T-helper 17 cell (primary cell): ENCODE results near the gene IL9R. TPM values are rescaled to one million over a fixed set of nuclear protein-coding genes. Genes with fewer than 3 reads are reported as not detected.
"Not testable (repeated sequence)": the region's sequence is repeated elsewhere in the genome, so short reads cannot be mapped to it uniquely, and the experiment has no call there.

ENCODE experiments used
- ATAC-seq: fragments of 150-1000 bp; cut with Tn5 transposase; 2 replicates; pipeline ENCODE4 v1.10.0; 2021; ENCODE audit warnings: mild to moderate bottlenecking, moderate library complexity
- DNase-seq, 3 donors: peaks; one replicate each; pipeline versions ENCODE4 v3.0.0 to v3.0.0-alpha.2; 2020 to 2021
- H3K9me3 ChIP-seq: one replicate; pipeline ENCODE4 v1.7.0; 2013; ENCODE audit warnings: low read length, mild to moderate bottlenecking; ENCODE audit not compliant: control insufficient read depth, poor library complexity, severe bottlenecking
- H3K27ac Mint-ChIP-seq: one replicate; pipeline ENCODE4 v1.8.0; 2022; ENCODE audit warnings: mild to moderate bottlenecking, moderate library complexity, mixed read lengths
- H3K27me3 Mint-ChIP-seq: one replicate; pipeline ENCODE4 v1.8.0; 2022; ENCODE audit warnings: mixed read lengths
- H3K36me3 Mint-ChIP-seq: one replicate; pipeline ENCODE4 v1.8.0; 2022; ENCODE audit warnings: low read depth, mixed read lengths
- H3K4me1 Mint-ChIP-seq: one replicate; pipeline ENCODE4 v1.8.0; 2022; ENCODE audit warnings: mild to moderate bottlenecking, mixed read lengths
- H3K4me3 Mint-ChIP-seq: one replicate; pipeline ENCODE4 v1.8.0; 2022; ENCODE audit warnings: mild to moderate bottlenecking, moderate library complexity, mixed read lengths
- total RNA-seq, 4 donors: library from RNA in 2 of 4; stranded (reverse) in 2 of 4; gene quantifications; one replicate each; pipeline ENCODE4 v1.2.3 and lab custom pipeline; 2022 to 2026

Gene IL9R
- total RNA-seq, 2 donors from 2014 or later, result 2.8 TPM

GRCh38 chrX:156023002-156023401, 25.5 kb downstream of the IL9R start:
- not testable (repeated sequence) for H3K27ac Mint-ChIP-seq, ATAC-seq, H3K4me1 Mint-ChIP-seq, DNase-seq, H3K36me3 Mint-ChIP-seq, H3K27me3 Mint-ChIP-seq, H3K4me3 Mint-ChIP-seq, H3K9me3 ChIP-seq

- H3K4me3 Mint-ChIP-seq, H3K9me3 ChIP-seq, H3K27me3 Mint-ChIP-seq, H3K36me3 Mint-ChIP-seq, DNase-seq, H3K4me1 Mint-ChIP-seq, H3K27ac Mint-ChIP-seq, ATAC-seq: not testable (repeated sequence)
Measured at GRCh38 chrX:156024949-156025492, 27.5 kb downstream of the IL9R start.

GRCh38 chrX:156028653-156029237, 31.2 kb downstream of the IL9R start:
- not testable (repeated sequence) for ATAC-seq, H3K4me1 Mint-ChIP-seq, H3K9me3 ChIP-seq, H3K27ac Mint-ChIP-seq, DNase-seq, H3K4me3 Mint-ChIP-seq, H3K27me3 Mint-ChIP-seq, H3K36me3 Mint-ChIP-seq

- not testable (repeated sequence) for H3K9me3 ChIP-seq, H3K36me3 Mint-ChIP-seq, H3K27ac Mint-ChIP-seq, H3K27me3 Mint-ChIP-seq, ATAC-seq, DNase-seq, H3K4me1 Mint-ChIP-seq, H3K4me3 Mint-ChIP-seq
Measured at GRCh38 chrX:156029296-156029695, 31.8 kb downstream of the IL9R start.

DNA sequence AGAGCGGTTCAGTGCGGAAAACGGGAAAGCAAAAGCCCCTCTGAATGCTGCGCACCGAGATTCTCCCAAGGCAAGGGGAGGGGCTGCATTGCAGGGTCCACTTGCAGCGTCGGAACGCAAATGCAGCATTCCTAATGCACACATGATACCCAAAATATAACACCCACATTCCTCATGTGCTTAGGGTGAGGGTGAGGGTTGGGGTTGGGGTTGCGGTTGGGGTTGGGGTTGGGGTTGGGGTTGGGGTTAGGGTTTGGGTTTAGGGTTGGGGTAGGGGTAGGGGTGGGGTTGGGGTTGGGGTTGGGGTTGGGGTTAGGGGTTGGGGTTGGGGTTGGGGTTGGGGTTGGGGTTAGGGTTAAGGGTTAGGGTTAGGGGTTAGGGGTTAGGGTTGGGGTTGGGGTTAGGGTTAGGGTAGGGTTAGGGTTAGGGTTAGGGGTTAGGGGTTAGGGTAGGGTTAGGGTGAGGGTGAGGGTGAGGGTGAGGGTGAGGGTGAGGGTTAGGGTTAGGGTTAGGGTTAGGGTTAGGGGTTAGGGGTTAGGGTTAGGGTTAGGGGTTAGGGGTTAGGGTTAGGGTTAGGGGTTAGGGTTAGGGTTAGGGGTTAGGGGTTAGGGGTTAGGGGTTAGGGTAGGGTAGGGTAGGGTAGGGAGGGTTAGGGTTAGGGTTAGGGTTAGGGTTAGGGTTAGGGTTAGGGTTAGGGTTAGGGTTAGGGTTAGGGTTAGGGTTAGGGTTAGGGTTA, 32.4 kb downstream of the IL9R start:
- not testable (repeated sequence) for DNase-seq, H3K27me3 Mint-ChIP-seq, H3K4me3 Mint-ChIP-seq, H3K9me3 ChIP-seq, H3K36me3 Mint-ChIP-seq, H3K27ac Mint-ChIP-seq, H3K4me1 Mint-ChIP-seq, ATAC-seq

- H3K4me3 Mint-ChIP-seq, H3K9me3 ChIP-seq, ATAC-seq, H3K4me1 Mint-ChIP-seq, H3K36me3 Mint-ChIP-seq, H3K27me3 Mint-ChIP-seq, H3K27ac Mint-ChIP-seq, DNase-seq: not testable (repeated sequence)
Measured at GRCh38 chrX:156030474-156030873, 33.0 kb downstream of the IL9R start.

Other genes starting within 250 kb of the IL9R start
- gene VAMP7, start 116.4 kb upstream of the IL9R start, total RNA-seq, result 10 to 100 TPM; 20.0 to 37.4 TPM